Endodermal cell (in vitro differentiated cells): ENCODE data around the gene RAB15. TPM values are rescaled to one million over a fixed set of nuclear protein-coding genes. Genes with fewer than 3 reads are reported as not detected.

ENCODE experiments used
- DNase-seq: peaks from one replicate; pipeline ENCODE4 v3.0.0-alpha.2; 2017
- H3K27ac ChIP-seq: 2 replicates; pipeline ENCODE4 v1.5.1; 2013; ENCODE audit warnings: mild to moderate bottlenecking, low read depth, low read length, moderate library complexity
- H3K27me3 ChIP-seq: 2 replicates; pipeline ENCODE4 v1.6.1; 2013; ENCODE audit warnings: mild to moderate bottlenecking, low read length, moderate library complexity; ENCODE audit not compliant: insufficient read depth, control insufficient read depth, poor library complexity, severe bottlenecking
- H3K36me3 ChIP-seq: 2 replicates; pipeline ENCODE4 v1.7.0; 2013; ENCODE audit warnings: mild to moderate bottlenecking, low read length, moderate library complexity; ENCODE audit not compliant: control insufficient read depth, insufficient read depth
- H3K4me1 ChIP-seq: one replicate; pipeline ENCODE4 v1.7.0; 2013; ENCODE audit warnings: low read length; ENCODE audit not compliant: control insufficient read depth, insufficient read depth
- H3K4me3 ChIP-seq: 2 replicates; pipeline ENCODE4 v1.5.1; 2013; ENCODE audit warnings: mild to moderate bottlenecking, low read length, moderate library complexity
- H3K9ac ChIP-seq: 2 replicates; pipeline ENCODE4 v1.6.1; 2013; ENCODE audit warnings: mild to moderate bottlenecking, low read length, moderate library complexity; ENCODE audit not compliant: poor library complexity, severe bottlenecking; ENCODE audit errors: extremely low read depth
- H3K9me3 ChIP-seq: 2 replicates; pipeline ENCODE4 v1.6.1; 2013; ENCODE audit warnings: mild to moderate bottlenecking, low read length, moderate library complexity; ENCODE audit not compliant: control insufficient read depth
- H3K27ac Mint-ChIP-seq: 2 replicates; pipeline ENCODE4 v1.8.0; 2020; ENCODE audit warnings: mixed read lengths
- H3K27me3 Mint-ChIP-seq: 2 replicates; pipeline ENCODE4 v1.8.0; 2021; ENCODE audit warnings: mild to moderate bottlenecking, mixed read lengths; ENCODE audit not compliant: insufficient read depth
- H3K36me3 Mint-ChIP-seq: 2 replicates; pipeline ENCODE4 v1.8.0; 2020; ENCODE audit warnings: low read depth, mixed read lengths
- H3K4me1 Mint-ChIP-seq: 2 replicates; pipeline ENCODE4 v1.8.0; 2020; ENCODE audit warnings: mixed read lengths
- H3K4me3 Mint-ChIP-seq: 2 replicates; pipeline ENCODE4 v1.8.0; 2020; ENCODE audit warnings: mild to moderate bottlenecking, moderate library complexity, mixed read lengths
- H3K9me3 Mint-ChIP-seq: 2 replicates; pipeline ENCODE4 v1.8.0; 2020; ENCODE audit warnings: mild to moderate bottlenecking, mixed read lengths
- WGBS, 2 experiments: methylation state at CpG; one replicate each; pipeline versions ENCODE4 v1.1.5 to v1.1.7; 2013; ENCODE audit warnings: missing lambda C conversion rate in 2 of 2, mixed read lengths in 1 of 2; ENCODE audit not compliant: insufficient coverage in 1 of 2, insufficient read length in 1 of 2; 5-methylcytosine and 5-hydroxymethylcytosine counted together
- total RNA-seq, 2 donors: library from RNA; stranded (reverse); fragmentation: NEBNext Ultra II Directional in 1 of 2; extraction: Animal tissue kit (Norgen Biotek cat#: 25700) in 1 of 2; gene quantifications; 2 replicates in 1 of 2; 3 replicates in 1 of 2; pipeline ENCODE4 v1.2.1, GENCODE V29; 2021
- TF ChIP-seq, protein P1 (sequence below): fragments of 200-600 bp; sonication (generic); conservative IDR thresholded peaks from 2 replicates; pipeline ENCODE4 v1.5.0; 2021; ENCODE audit warnings: antibody characterized with exemption, mild to moderate bottlenecking

Gene RAB15
- total RNA-seq, 2 donors from 2014 or later = 48.7 to 77.2 TPM

GRCh38 chr14:64929014-64929359 is 43.1 kb downstream of the RAB15 start:
- H3K27ac Mint-ChIP-seq = no peak overlapping the region
- DNase-seq = no peak
- H3K27me3 ChIP-seq = no peaks in the 10 kb centered on the region
- H3K4me3 Mint-ChIP-seq = no peak overlapping the region
- peaks cover 17% of the 10 kb centered on the region for H3K4me1 ChIP-seq
- no peak overlapping the region for H3K9ac ChIP-seq
- H3K36me3 ChIP-seq = peaks cover 57% of the 10 kb centered on the region
- TF ChIP-seq, protein P1, sequence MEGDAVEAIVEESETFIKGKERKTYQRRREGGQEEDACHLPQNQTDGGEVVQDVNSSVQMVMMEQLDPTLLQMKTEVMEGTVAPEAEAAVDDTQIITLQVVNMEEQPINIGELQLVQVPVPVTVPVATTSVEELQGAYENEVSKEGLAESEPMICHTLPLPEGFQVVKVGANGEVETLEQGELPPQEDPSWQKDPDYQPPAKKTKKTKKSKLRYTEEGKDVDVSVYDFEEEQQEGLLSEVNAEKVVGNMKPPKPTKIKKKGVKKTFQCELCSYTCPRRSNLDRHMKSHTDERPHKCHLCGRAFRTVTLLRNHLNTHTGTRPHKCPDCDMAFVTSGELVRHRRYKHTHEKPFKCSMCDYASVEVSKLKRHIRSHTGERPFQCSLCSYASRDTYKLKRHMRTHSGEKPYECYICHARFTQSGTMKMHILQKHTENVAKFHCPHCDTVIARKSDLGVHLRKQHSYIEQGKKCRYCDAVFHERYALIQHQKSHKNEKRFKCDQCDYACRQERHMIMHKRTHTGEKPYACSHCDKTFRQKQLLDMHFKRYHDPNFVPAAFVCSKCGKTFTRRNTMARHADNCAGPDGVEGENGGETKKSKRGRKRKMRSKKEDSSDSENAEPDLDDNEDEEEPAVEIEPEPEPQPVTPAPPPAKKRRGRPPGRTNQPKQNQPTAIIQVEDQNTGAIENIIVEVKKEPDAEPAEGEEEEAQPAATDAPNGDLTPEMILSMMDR = no peak
- peaks cover 21% of the 10 kb centered on the region for H3K36me3 Mint-ChIP-seq
- no peak overlapping the region for H3K27ac ChIP-seq
- 94 to 96% methylated on average over 3 of the region's 3 CpGs for WGBS, 2 experiments
- H3K4me1 Mint-ChIP-seq = peaks cover 20% of the 10 kb centered on the region
- no peak overlapping the region for H3K4me3 ChIP-seq
- no peaks in the 10 kb centered on the region for H3K27me3 Mint-ChIP-seq
- H3K9me3 Mint-ChIP-seq = no peaks in the 10 kb centered on the region
- H3K9me3 ChIP-seq = no peaks in the 10 kb centered on the region

- no peak overlapping the region for H3K27ac ChIP-seq
- no peak overlapping the region for H3K4me3 ChIP-seq
- Mint-ChIP-seq H3K36me3 (peaks cover 16% of the 10 kb centered on the region), H3K9me3 (no peaks in the 10 kb centered on the region), H3K4me3 (no peak overlapping the region), H3K4me1 (peaks cover 24% of the 10 kb centered on the region), H3K27me3 (no peaks in the 10 kb centered on the region), H3K27ac (no peak overlapping the region)
- H3K9me3 ChIP-seq = no peaks in the 10 kb centered on the region
- no peak overlapping the region for H3K9ac ChIP-seq
- peaks cover 20% of the 10 kb centered on the region for H3K4me1 ChIP-seq
- H3K27me3 ChIP-seq = no peaks in the 10 kb centered on the region
- no peak for DNase-seq
- H3K36me3 ChIP-seq = peaks cover 55% of the 10 kb centered on the region
- WGBS, 2 experiments = 95 to 99% methylated on average over 6 to 7 of the region's 7 CpGs
- TF ChIP-seq, protein P1 = no peak
Observed at GRCh38 chr14:64928239-64929013, 43.7 kb downstream of the RAB15 start.

GRCh38 chr14:64927031-64927430 is 45.1 kb downstream of the RAB15 start:
- H3K4me1 Mint-ChIP-seq = peaks cover 19% of the 10 kb centered on the region
- WGBS, 2 experiments = 60 to 69% methylated on average over 2 of the region's 3 CpGs
- H3K36me3 Mint-ChIP-seq = peaks cover 4% of the 10 kb centered on the region

More at GRCh38 chr14:64927031-64927430, 45.1 kb downstream of the RAB15 start:
- Histone ChIP-seq H3K27me3 (no peaks in the 10 kb centered on the region), H3K36me3 (peaks cover 48% of the 10 kb centered on the region), H3K27ac (no peak overlapping the region), H3K9ac (no peak overlapping the region), H3K4me1 (peaks cover 15% of the 10 kb centered on the region), H3K4me3 (no peak overlapping the region), H3K9me3 (no peaks in the 10 kb centered on the region)
- DNase-seq = no peak
- Mint-ChIP-seq H3K9me3 (no peaks in the 10 kb centered on the region), H3K27ac (no peak overlapping the region), H3K4me3 (no peak overlapping the region), H3K27me3 (no peaks in the 10 kb centered on the region)
- TF ChIP-seq, protein P1 = no peak
